B cell (primary cell): Measurements from ENCODE around the gene STBD1. TPM values are rescaled to one million over a fixed set of nuclear protein-coding genes. Genes with fewer than 3 reads are reported as not detected.
"Not testable (repeated sequence)": the region's sequence is repeated elsewhere in the genome, so short reads cannot be mapped to it uniquely, and the experiment has no call there.

Experiments used
- ATAC-seq: fragments of 200-7000 bp; cut with Tn5 transposase; one replicate; pipeline ENCODE4 v1.10.0; 2021; ENCODE audit warnings: low read depth, mild to moderate bottlenecking, moderate number of reproducible peaks, moderate library complexity
- CTCF ChIA-PET: fragments of 350-600 bp; sonication (Branson Sonifier 250); formaldehyde crosslinking; loops from one replicate; lab custom pipeline; 2021; ENCODE audit warnings: antibody characterized with exemption, inconsistent platforms; lab: Charles Lee
- POLR2A ChIA-PET: fragments of 350-600 bp; sonication (Branson Sonifier 250); formaldehyde crosslinking; loops from one replicate; lab custom pipeline; 2021; ENCODE audit warnings: antibody characterized with exemption; lab: Charles Lee
- DNase-seq: peaks from one replicate; pipeline ENCODE4 v3.0.0; 2013
- H2AFZ ChIP-seq: 2 replicates; pipeline ENCODE4 v1.6.1; 2012; ENCODE audit warnings: mild to moderate bottlenecking, low read depth, low read length; ENCODE audit not compliant: insufficient read depth, poor library complexity, severe bottlenecking
- H3K27ac ChIP-seq, 2 donors: 1 replicate in 1 of 2; 2 replicates in 1 of 2; pipeline ENCODE4 v1.5.1; 2012 to 2013; ENCODE audit warnings: low read length in 2 of 2, mild to moderate bottlenecking in 2 of 2, moderate library complexity in 1 of 2
- H3K27me3 ChIP-seq, 4 experiments: fragments of 200-600 bp in 1 of 4; sonication (generic) in 1 of 4; replicated peaks in 1 of 4; 1 replicate in 2 of 4; 2 replicates in 2 of 4; pipeline versions ENCODE4 v1.6.1 to v1.7.0; 2013 to 2016; ENCODE audit warnings: low read length in 3 of 4, mild to moderate bottlenecking in 2 of 4, mixed read lengths in 1 of 4, moderate library complexity in 1 of 4; ENCODE audit not compliant: insufficient read depth in 4 of 4, control insufficient read depth in 3 of 4; ENCODE audit errors: control extremely low read depth in 1 of 4
- H3K36me3 ChIP-seq, 2 experiments: replicated peaks in 1 of 2; 1 replicate in 1 of 2; 2 replicates in 1 of 2; pipeline versions ENCODE4 v1.6.1 to v1.7.1; 2013; ENCODE audit warnings: low read length in 1 of 2; ENCODE audit not compliant: insufficient read depth in 2 of 2, control insufficient read depth in 1 of 2; ENCODE audit errors: control extremely low read depth in 1 of 2, extremely low read depth in 1 of 2
- H3K4me1 ChIP-seq, 2 donors: fragments of 200-600 bp in 1 of 2; sonication (generic) in 1 of 2; 1 replicate in 1 of 2; 2 replicates in 1 of 2; pipeline versions ENCODE4 v1.5.1 to v1.6.1; 2013 to 2017; ENCODE audit warnings: low read length in 2 of 2; ENCODE audit not compliant: control insufficient read depth in 2 of 2, insufficient read depth in 2 of 2
- H3K4me2 ChIP-seq: replicated peaks from 2 replicates; pipeline ENCODE3; 2012; ENCODE audit warnings: mild to moderate bottlenecking, low read depth, low read length; ENCODE audit not compliant: poor library complexity, severe bottlenecking
- H3K4me3 ChIP-seq, 5 experiments: fragments of 200-600 bp in 1 of 5; sonication (generic) in 1 of 5; 1 replicate in 3 of 5; 2 replicates in 2 of 5; pipeline versions ENCODE4 v1.5.1 to v1.7.0; 2011 to 2016; ENCODE audit warnings: low read length in 4 of 5, mild to moderate bottlenecking in 4 of 5, low read depth in 2 of 5, control low read depth in 1 of 5, moderate library complexity in 1 of 5; ENCODE audit not compliant: insufficient read depth in 1 of 5; ENCODE audit errors: control extremely low read depth in 1 of 5, extremely low read depth in 1 of 5
- H3K79me2 ChIP-seq: fragments of 200-600 bp; sonication (generic); one replicate; pipeline ENCODE4 v1.6.0; 2016; ENCODE audit warnings: low read length; ENCODE audit not compliant: control insufficient read depth, insufficient read depth
- H3K9ac ChIP-seq: fragments of 200-600 bp; sonication (generic); 2 replicates; pipeline ENCODE4 v1.6.1; 2017; ENCODE audit warnings: mild to moderate bottlenecking, low read length, moderate library complexity
- H3K9me3 ChIP-seq, 3 donors: one replicate each; pipeline versions ENCODE4 v1.6.1 to v1.7.1; 2013; ENCODE audit warnings: low read length in 2 of 3; ENCODE audit not compliant: control insufficient read depth in 2 of 3, insufficient read depth in 1 of 3; ENCODE audit errors: control extremely low read depth in 1 of 3
- H4K20me1 ChIP-seq: 2 replicates; pipeline ENCODE4 v1.6.0; 2012; ENCODE audit warnings: mild to moderate bottlenecking, low read length; ENCODE audit not compliant: insufficient read depth, control insufficient read depth, poor library complexity, severe bottlenecking
- H3K27ac Mint-ChIP-seq: one replicate; pipeline ENCODE4 v1.8.0; 2021; ENCODE audit warnings: mixed read lengths
- H3K27me3 Mint-ChIP-seq: one replicate; pipeline ENCODE4 v1.8.0; 2021; ENCODE audit warnings: mixed read lengths
- H3K4me1 Mint-ChIP-seq: one replicate; pipeline ENCODE4 v1.8.0; 2021; ENCODE audit warnings: mixed read lengths
- H3K4me3 Mint-ChIP-seq: one replicate; pipeline ENCODE4 v1.8.0; 2021; ENCODE audit warnings: mixed read lengths
- H3K9me3 Mint-ChIP-seq: one replicate; pipeline ENCODE4 v1.8.0; 2022; ENCODE audit warnings: mixed read lengths; ENCODE audit not compliant: insufficient read depth
- intact Hi-C: fragments of 100-400 bp; cut with micrococcal nuclease; formaldehyde crosslinking; loops from one replicate; pipeline ENCODE4 v1.10.0; 2022
- polyA plus RNA-seq: library from polyadenylated mRNA; depleted of rRNA; stranded (reverse); fragments of >200 nt; gene quantifications from 2 replicates; pipeline ENCODE4 v1.2.3, GENCODE V29; 2012
- small RNA-seq: library from RNA; depleted of rRNA; stranded (forward); fragments of <200 nt; gene quantifications from one replicate; pipeline ENCODE3, GENCODE V24; 2012; ENCODE audit warnings: low replicate concordance, low read depth; ENCODE audit not compliant: insufficient read length
- total RNA-seq, 2 donors: library from RNA; stranded (reverse); fragments of 120-200 nt in 1 of 2; gene quantifications; 1 replicate in 1 of 2; 2 replicates in 1 of 2; pipeline versions ENCODE4 v1.2.3 to v1.2.4, GENCODE V29; 2013 to 2022

Gene STBD1
- total and polyA plus RNA-seq, 2 donors (not counting 1 experiment from before 2014, with no cell fraction given) = not detected

DNA sequence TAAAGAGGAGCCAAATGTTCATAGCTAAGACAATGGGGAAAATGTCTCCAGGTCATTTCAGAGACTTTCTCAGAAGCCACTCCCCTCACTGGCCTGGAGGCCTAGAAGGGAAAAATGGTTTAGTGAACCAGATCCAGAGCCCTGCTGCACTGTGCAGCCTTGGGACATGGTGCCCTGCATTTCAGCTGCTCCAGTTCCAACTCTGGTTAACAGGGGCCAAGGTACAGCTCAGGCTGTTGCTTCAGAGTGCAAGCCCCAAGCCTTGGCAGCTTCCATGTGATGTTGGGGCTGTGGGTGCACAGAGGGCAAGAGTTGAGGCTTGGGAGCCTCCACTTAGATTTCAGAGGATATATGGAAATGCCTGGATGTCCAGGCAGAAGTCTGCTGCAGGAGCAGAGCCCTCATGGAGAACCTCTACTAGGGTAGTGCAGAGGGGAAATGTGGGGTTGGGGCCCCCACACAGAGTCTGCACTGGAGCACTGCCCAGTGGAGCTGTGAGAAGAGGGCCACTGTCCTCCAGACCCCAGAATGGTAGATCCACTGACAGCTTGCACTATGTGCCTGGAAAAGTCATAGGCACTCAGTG, 53.4 kb downstream of the STBD1 start:
- H3K79me2 ChIP-seq, H2AFZ ChIP-seq, CTCF ChIA-PET, H3K27me3 ChIP-seq, DNase-seq, H3K27ac ChIP-seq, intact Hi-C loops, H3K4me3 ChIP-seq, H3K4me3 Mint-ChIP-seq, H3K4me2 ChIP-seq, H3K4me1 Mint-ChIP-seq, H3K27ac Mint-ChIP-seq, H3K27me3 Mint-ChIP-seq, POLR2A ChIA-PET, H4K20me1 ChIP-seq, H3K9ac ChIP-seq, H3K4me1 ChIP-seq, H3K36me3 ChIP-seq, ATAC-seq: not testable (repeated sequence)
- peaks cover 20% of the 10 kb centered on the region for H3K9me3 Mint-ChIP-seq
- H3K9me3 ChIP-seq = peaks cover 3 to 12% (median 6%) of the 10 kb centered on the region in 3 donors

Small RNA genes within 50 kb of the gene (small RNA-seq; reads per million reads assigned to genes)
- not detected for gene RNU6-1000P

Other genes starting within 250 kb of the STBD1 start
- not detected in 2 replicates for gene ART3, start 232.0 kb upstream of the STBD1 start, total RNA-seq
- gene ART3, start 232.0 kb upstream of the STBD1 start, polyA plus RNA-seq = not detected in 2 replicates
- gene NUP54, start 158.3 kb upstream of the STBD1 start, total RNA-seq = 71.0 and 71.4 TPM in 2 replicates
- 17.4 and 20.4 TPM in 2 replicates for gene NUP54, start 158.3 kb upstream of the STBD1 start, polyA plus RNA-seq
- gene SCARB2, start 92.9 kb upstream of the STBD1 start, total RNA-seq = 30.3 and 31.5 TPM in 2 replicates
- gene SCARB2, start 92.9 kb upstream of the STBD1 start, polyA plus RNA-seq = 7.8 and 14.7 TPM in 2 replicates
- gene FAM47E, start 55.0 kb upstream of the STBD1 start, total RNA-seq = 1.3 and 1.7 TPM in 2 replicates
- gene FAM47E, start 55.0 kb upstream of the STBD1 start, polyA plus RNA-seq = 0.15 and 0.42 TPM in 2 replicates
- gene CCDC158, start 114.4 kb downstream of the STBD1 start, total RNA-seq = not detected in 2 replicates
- not detected in 2 replicates for gene CCDC158, start 114.4 kb downstream of the STBD1 start, polyA plus RNA-seq
- gene SHROOM3, start 128.5 kb downstream of the STBD1 start, total RNA-seq = 0.91 and 1.1 TPM in 2 replicates
- 0.16 and 1.5 TPM in 2 replicates for gene SHROOM3, start 128.5 kb downstream of the STBD1 start, polyA plus RNA-seq